Kidney (tissue), 14 donors: ENCODE results near the gene MTMR4. TPM values are rescaled to one million over a fixed set of nuclear protein-coding genes. Genes with fewer than 3 reads are reported as not detected.

Experiments
- DNase-seq, 5 donors: peaks; one replicate each; pipeline ENCODE4 v3.0.0-alpha.2; 2013 to 2020
- FAIRE-seq: peaks from 2 replicates; lab custom pipeline; 2012; peaks lifted over from hg19 to GRCh38; lab: Jason Lieb, UNC
- H3K27ac ChIP-seq, 2 donors: one replicate each; pipeline ENCODE4 v1.7.0; 2013; ENCODE audit warnings: low read depth in 2 of 2, low read length in 2 of 2, inconsistent platforms in 1 of 2
- H3K27me3 ChIP-seq: one replicate; pipeline ENCODE4 v1.7.1; 2013; ENCODE audit warnings: low read length, inconsistent platforms; ENCODE audit not compliant: control insufficient read depth, insufficient read depth
- H3K36me3 ChIP-seq, 3 donors: one replicate each; pipeline versions ENCODE4 v1.7.0 to v1.7.1; 2013; ENCODE audit warnings: low read length in 3 of 3, control low read depth in 1 of 3, inconsistent platforms in 1 of 3; ENCODE audit not compliant: insufficient read depth in 3 of 3, control insufficient read depth in 2 of 3
- H3K4me1 ChIP-seq, 3 donors: one replicate each; pipeline versions ENCODE4 v1.7.0 to v1.7.1; 2013; ENCODE audit warnings: low read length in 3 of 3, inconsistent platforms in 1 of 3, low read depth in 1 of 3; ENCODE audit not compliant: control insufficient read depth in 2 of 3, insufficient read depth in 2 of 3
- H3K4me3 ChIP-seq, 3 donors: one replicate each; pipeline versions ENCODE4 v1.7.0 to v1.8.1; 2013; ENCODE audit warnings: low read length in 3 of 3, control low read depth in 1 of 3, inconsistent platforms in 1 of 3
- H3K9ac ChIP-seq, 3 donors: one replicate each; pipeline versions ENCODE4 v1.7.0 to v1.7.1; 2013; ENCODE audit warnings: low read length in 3 of 3, control low read depth in 1 of 3, inconsistent platforms in 1 of 3
- H3K9me3 ChIP-seq, 3 donors: one replicate each; pipeline versions ENCODE4 v1.7.0 to v1.7.1; 2013; ENCODE audit warnings: low read length in 3 of 3, control low read depth in 1 of 3, inconsistent platforms in 1 of 3; ENCODE audit not compliant: control insufficient read depth in 2 of 3, insufficient read depth in 1 of 3
- CTCF ChIP-seq: IDR thresholded peaks from 3 replicates; pipeline ENCODE4 v1.5.1; 2012; ENCODE audit warnings: mild to moderate bottlenecking, moderate library complexity, borderline replicate concordance; ENCODE audit not compliant: insufficient read depth; ENCODE audit errors: extremely low read depth
- intact Hi-C: fragments of 100-400 bp; cut with DNase I; formaldehyde crosslinking; loops from one replicate; pipeline ENCODE4 v1.11.1; 2022
- polyA plus RNA-seq: library from polyadenylated mRNA; stranded (reverse); fragments of 350-450 nt; fragmentation: Illumina TruSeq; extraction: RNeasy Lipid Tissue Mini Kit (QIAGEN cat#74804); gene quantifications from one replicate; pipeline ENCODE4 v1.2.3, GENCODE V29; 2014; ENCODE audit warnings: low read depth, low replicate concordance; ENCODE audit not compliant: insufficient read depth
- total RNA-seq: library from RNA; stranded (reverse); fragmentation: NEBNext Ultra II Directional; extraction: Animal tissue kit (Norgen Biotek cat#: 25700); gene quantifications from one replicate; pipeline ENCODE4 v1.2.1, GENCODE V29; 2021
- donor health status: control.
- donor health status: control.
- donor health status: control.
- donor health status: control.
- donor health status: control.
- donor health status: DM: yes; HTN: yes; CAD: no.
- donor health status: Normal renal cell carcinoma (clear cell type).

MTMR4 gene
- total and polyA plus RNA-seq, 2 donors from 2014 or later: 13.3 to 42.9 TPM

GRCh38 chr17:58530655-58531054 is 16.2 kb upstream of the MTMR4 start:
- Histone ChIP-seq H3K9ac (no peak overlapping the region), H3K4me1 (peaks cover 0 to 30% (median 0%) of the 10 kb centered on the region in 3 donors), H3K4me3 (peak overlapping the region in 1 of 3 donors; percentile 67), H3K27ac (no peak overlapping the region), H3K9me3 (no peaks in the 10 kb centered on the region), H3K36me3 (no peaks in the 10 kb centered on the region), H3K27me3 (no peaks in the 10 kb centered on the region)
- no peak for TF ChIP-seq CTCF
- intact Hi-C loops: no loop called here
- peak in 1 of 5 donors; percentile 63 for DNase-seq
- no peak for FAIRE-seq

GRCh38 chr17:58529275-58529674 is 14.8 kb upstream of the MTMR4 start:
- Histone ChIP-seq H3K4me3 (peak overlapping the region in 2 of 3 donors; percentile 35 to 51), H3K9ac (no peak overlapping the region), H3K4me1 (peaks cover 0 to 34% (median 0%) of the 10 kb centered on the region in 3 donors), H3K9me3 (no peaks in the 10 kb centered on the region), H3K27me3 (no peaks in the 10 kb centered on the region), H3K36me3 (no peaks in the 10 kb centered on the region), H3K27ac (peak overlapping the region; percentile 51 to 71)
- DNase-seq (peak in 1 of 5 donors; percentile 62), FAIRE-seq (no peak)
- no peak for TF ChIP-seq CTCF
- intact Hi-C loops: no loop called here

- intact Hi-C loops: no loop called here
- Histone ChIP-seq H3K9ac (peak overlapping the region in 1 of 3 donors; percentile 23), H3K27ac (peak overlapping the region in 1 of 2 donors; percentile 71), H3K36me3 (no peaks in the 10 kb centered on the region), H3K9me3 (no peaks in the 10 kb centered on the region), H3K4me1 (peaks cover 0 to 34% (median 0%) of the 10 kb centered on the region in 3 donors), H3K27me3 (no peaks in the 10 kb centered on the region), H3K4me3 (peak overlapping the region in 2 of 3 donors; percentile 35 to 51)
- DNase-seq: peak in 1 of 5 donors; percentile 35
- TF ChIP-seq CTCF: no peak
- no peak for FAIRE-seq
These were observed 14.0 kb upstream of the MTMR4 start for GRCh38 chr17:58528443-58528842.

GRCh38 chr17:58527949-58528348 is 13.5 kb upstream of the MTMR4 start:
- no peak for TF ChIP-seq CTCF
- H3K36me3 ChIP-seq: no peaks in the 10 kb centered on the region
- no peaks in the 10 kb centered on the region for H3K9me3 ChIP-seq
- H3K4me3 ChIP-seq: peak overlapping the region in 1 of 3 donors; percentile 51
- no peaks in the 10 kb centered on the region for H3K27me3 ChIP-seq
- no peak for DNase-seq
- intact Hi-C loops: no loop called here
- H3K27ac ChIP-seq: peak overlapping the region; percentile 22 to 63
- no peak for FAIRE-seq
- H3K4me1 ChIP-seq: peaks cover 0 to 34% (median 0%) of the 10 kb centered on the region in 3 donors
- no peak overlapping the region for H3K9ac ChIP-seq
